ENCODE results near the gene SLC18A3.

DNA sequence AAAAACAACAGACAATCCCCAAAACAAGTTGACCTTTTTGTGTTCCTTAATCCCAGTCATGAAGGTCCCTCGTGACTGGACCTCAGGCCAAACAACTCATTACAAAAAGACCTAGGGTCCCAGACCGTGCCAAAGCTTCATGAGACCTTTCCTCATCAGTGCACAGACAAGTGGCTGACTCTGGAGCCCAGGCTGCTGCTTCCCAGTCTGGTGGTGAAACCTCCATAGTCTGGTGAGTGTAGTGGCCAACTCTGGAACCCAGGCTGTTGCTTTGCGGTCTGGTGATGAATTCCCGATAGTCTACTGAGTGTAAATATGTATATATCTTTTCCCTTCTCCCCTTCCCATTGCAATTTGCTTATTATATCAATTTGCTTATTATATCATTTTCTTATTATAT is 22.1 kb upstream of the SLC18A3 start:
- TF ChIP-seq EGR1 (IDR thresholded peaks at IDR 0.05; ENCODE audit: low read depth) = no peak
- TF ChIP-seq, protein P1, sequence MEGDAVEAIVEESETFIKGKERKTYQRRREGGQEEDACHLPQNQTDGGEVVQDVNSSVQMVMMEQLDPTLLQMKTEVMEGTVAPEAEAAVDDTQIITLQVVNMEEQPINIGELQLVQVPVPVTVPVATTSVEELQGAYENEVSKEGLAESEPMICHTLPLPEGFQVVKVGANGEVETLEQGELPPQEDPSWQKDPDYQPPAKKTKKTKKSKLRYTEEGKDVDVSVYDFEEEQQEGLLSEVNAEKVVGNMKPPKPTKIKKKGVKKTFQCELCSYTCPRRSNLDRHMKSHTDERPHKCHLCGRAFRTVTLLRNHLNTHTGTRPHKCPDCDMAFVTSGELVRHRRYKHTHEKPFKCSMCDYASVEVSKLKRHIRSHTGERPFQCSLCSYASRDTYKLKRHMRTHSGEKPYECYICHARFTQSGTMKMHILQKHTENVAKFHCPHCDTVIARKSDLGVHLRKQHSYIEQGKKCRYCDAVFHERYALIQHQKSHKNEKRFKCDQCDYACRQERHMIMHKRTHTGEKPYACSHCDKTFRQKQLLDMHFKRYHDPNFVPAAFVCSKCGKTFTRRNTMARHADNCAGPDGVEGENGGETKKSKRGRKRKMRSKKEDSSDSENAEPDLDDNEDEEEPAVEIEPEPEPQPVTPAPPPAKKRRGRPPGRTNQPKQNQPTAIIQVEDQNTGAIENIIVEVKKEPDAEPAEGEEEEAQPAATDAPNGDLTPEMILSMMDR (IDR thresholded peaks at IDR 0.05 in 2 of 3, conservative IDR thresholded peaks at IDR 0.05 in 1 of 3; ENCODE audit: borderline replicate concordance in 1 of 3, insufficient read depth in 1 of 3, low read depth in 2 of 3, low read length in 2 of 3) = no peak
- no peak for TF ChIP-seq JUND (IDR thresholded peaks at IDR 0.05)
- no peak for TF ChIP-seq FOSL1 (IDR thresholded peaks at IDR 0.05; ENCODE audit: low read depth)
- no peak for TF ChIP-seq ZFX (IDR thresholded peaks at IDR 0.05)
- no peak for TF ChIP-seq CBX3 (IDR thresholded peaks at IDR 0.05; ENCODE audit: low read depth)
- no peak for TF ChIP-seq POLR2A (IDR thresholded peaks at IDR 0.05; ENCODE audit: borderline replicate concordance, extremely low read depth, insufficient read depth, insufficient read length)

Measured in HCT116 (cell line).